Left ventricle myocardium superior (tissue), 1 donor: ENCODE measurements around the gene EML6. TPM values are rescaled to one million over a fixed set of nuclear protein-coding genes. Genes with fewer than 3 reads are reported as not detected.
"Not testable (repeated sequence)": the region's sequence is repeated elsewhere in the genome, so short reads cannot be mapped to it uniquely, and the experiment has no call there.

Experiments
- ATAC-seq: fragments of 200-7000 bp; cut with Tn5 transposase; one replicate; pipeline ENCODE4 v1.9.1; 2020; ENCODE audit warnings: mild to moderate bottlenecking, moderate library complexity
- DNase-seq: peaks from one replicate; pipeline ENCODE4 v3.0.0-alpha.2; 2020
- intact Hi-C: fragments of 100-400 bp; cut with micrococcal nuclease; formaldehyde crosslinking; loops from one replicate; pipeline ENCODE4 v1.11.0; 2022
- long read RNA-seq: library from polyadenylated mRNA; unstranded; transcript quantifications from one replicate; pipeline ENCODE4 v2.0.0, GENCODE V29; 2021
- total RNA-seq: library from RNA; stranded (reverse); fragmentation: NEBNext Ultra II Directional; extraction: Animal tissue kit (Norgen Biotek cat#: 25700); gene quantifications from one replicate; pipeline ENCODE4 v1.2.1, GENCODE V29; 2021
- donor health status: DM: no; HTN: yes; CAD: no; lungs with severe emphysema.

Gene EML6
- 0.59 TPM for total RNA-seq
- long read RNA-seq: 0 reads

DNA sequence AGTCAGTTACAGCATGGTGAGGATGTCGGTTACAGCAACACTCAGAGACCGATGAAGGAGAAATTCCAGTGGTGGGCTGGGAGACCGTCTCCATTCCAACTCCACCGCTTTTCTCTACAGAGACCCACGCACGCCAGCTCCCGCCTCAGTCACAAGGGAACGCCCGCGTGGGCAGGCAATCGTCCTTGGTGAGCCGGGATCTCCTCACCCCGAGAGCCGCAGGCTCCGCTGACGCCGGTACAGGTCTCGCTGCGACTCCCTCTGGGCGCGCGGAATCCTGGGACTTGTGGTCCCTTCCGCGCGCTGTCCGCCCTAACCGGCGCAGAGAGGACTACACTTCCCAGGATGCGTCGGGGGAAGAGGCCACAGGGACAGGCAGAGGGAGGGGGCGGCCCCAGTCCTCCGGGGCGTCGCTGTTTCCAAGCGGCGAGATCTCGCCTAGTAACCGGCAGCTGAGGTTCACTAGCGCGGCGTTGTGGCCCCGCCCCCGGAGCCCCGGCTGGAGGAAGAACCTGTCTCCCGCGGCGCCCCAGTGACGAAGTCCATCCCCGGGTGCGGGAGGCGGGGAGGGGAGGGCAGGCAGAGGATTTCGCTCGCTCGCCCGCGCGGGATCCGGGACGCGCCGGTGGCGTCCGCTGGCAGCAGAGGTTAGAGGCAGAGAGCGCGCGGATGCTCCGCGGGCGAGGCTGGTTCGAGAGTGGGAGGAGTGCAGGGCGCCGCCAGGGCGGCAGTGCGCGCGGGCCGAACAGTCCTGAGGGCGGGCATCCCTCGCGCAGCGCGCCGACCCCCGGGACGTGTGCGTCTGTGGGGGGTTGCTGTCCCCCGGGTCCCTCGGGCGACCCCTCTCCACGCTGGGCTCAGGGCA, at the start of gene EML6:
EML6 (plus strand) TSS at position 532 of the 865 bp plus-strand sequence. CDS start 1,400 bp downstream, outside the sequence.
- intact Hi-C loops: no loop called here
- peak; percentile 99 for ATAC-seq

DNA sequence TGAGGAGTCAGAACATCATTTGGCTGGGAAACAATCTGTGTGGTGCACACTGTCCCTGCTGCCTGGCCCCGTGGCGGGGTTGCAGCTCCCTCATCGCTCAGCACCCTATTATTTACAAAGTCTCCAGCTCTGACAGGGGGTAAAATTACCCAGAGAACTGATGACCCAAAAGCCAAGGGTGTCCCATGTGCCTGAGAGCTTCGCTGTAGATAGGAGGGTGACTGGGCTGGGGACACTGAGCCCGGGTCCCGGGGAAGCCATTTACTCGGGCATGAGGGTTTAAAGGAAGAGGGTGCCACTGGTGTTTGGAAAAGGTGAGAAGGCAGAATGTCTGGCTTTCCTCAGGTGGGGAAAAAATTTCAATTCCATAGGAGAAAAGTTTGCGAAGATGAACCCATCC, 48.2 kb upstream of the EML6 start:
- no peak for DNase-seq
- intact Hi-C loops: no loop called here
- no peak for ATAC-seq

More for the DNA sequence above, at the start of gene EML6:
- peak; percentile 98 for DNase-seq

DNA sequence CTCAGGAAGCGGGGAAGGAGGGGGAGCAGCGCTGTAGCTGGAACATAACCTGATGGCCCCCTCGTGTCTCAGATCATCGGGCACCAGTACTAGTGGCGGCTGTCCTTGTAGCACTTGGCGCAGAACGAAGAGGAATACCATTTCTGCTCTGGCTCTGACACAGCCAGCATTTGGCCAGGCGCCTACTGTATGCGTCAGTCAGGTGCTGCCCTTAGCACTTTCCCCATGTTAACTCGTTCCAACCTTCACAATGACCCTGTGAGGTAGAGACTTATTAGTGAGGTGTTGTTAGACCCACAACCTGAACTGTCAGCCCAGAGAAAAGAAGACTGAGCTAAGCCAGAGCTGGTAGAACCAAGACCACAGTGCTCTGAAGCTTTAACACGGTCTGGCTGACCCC, 47.7 kb upstream of the EML6 start:
- ATAC-seq (peak; percentile 65), DNase-seq (peak; percentile 83)
- intact Hi-C loops: no loop called here

DNA sequence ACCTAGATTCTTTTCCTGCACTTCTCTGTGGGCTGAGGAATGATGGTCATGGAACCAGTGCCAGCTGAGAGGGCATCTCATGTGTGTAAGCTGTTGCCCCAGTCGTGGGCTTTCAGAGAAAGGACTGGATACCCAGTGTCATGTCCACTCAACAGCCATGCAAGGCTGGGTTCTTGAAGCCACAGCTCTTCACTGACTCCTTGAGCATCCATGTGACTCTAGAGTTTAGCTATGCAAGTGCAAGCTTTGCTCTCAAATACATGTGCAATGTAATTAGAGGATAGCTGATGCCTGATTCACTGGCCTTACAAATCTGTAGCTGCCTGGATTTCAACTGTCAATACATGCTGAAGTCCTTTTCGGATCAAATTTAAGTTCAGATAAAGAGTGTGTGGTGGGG, 46.8 kb upstream of the EML6 start:
- intact Hi-C loops: no loop called here
- no peak for DNase-seq
- no peak for ATAC-seq

DNA sequence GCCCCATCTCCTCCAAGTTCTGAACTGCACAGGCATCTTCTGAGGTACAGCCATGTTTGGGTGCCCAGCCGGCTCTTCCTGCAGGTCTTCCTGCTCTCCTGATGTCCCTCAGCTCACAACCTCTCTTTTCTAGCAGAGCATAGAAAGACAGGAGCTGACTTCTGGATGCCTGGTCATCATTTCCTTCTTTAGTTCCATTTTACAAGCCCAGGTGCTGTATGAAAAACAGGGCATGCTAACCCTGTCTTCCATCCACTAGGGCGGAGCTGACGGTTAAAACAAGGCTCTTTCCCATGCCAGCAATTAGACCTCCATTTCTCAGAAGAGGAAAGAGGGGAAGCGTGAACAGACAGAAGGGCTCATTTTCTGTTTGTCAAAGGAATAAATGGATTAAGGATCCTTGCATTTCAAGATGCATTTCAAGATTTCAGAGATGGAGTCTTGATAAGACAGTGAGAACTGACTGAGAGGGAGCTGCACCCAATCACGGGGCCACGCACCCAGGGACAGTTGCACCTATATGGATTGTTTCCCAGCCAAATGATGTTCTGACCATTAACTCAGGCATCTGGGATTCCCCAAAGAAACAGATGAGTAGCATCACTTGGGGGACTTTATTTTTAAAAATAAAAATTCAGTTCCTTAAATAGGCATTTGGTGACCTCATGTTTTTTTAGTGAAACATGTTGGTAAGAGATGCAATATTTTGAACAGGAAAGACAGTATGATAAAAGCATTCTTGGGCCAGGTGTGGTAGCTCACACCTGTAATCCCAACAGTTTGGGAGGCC, 45.8 kb upstream of the EML6 start:
- ATAC-seq (no peak), DNase-seq (no peak)
- intact Hi-C loops: no loop called here

DNA sequence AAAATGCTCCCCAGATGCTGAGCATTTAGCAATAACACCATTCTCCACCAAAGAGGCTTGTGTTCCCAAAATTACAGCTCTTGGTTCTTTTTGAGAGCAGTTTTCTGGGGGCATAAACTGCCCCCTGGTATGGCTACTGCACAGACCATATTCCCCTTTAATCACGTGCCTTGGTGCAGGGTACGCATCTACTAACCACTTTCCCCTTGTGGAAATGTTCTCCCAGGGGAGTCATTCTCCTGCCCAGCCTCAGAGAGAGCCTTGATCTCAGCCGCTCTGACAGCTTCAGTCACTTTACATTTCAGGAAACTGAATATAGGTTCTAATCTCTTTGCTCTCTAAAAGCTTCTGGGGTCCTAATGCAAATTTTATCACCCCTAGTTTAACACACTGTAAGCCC, 44.7 kb upstream of the EML6 start:
- intact Hi-C loops: no loop called here
- ATAC-seq (no peak), DNase-seq (no peak)

DNA sequence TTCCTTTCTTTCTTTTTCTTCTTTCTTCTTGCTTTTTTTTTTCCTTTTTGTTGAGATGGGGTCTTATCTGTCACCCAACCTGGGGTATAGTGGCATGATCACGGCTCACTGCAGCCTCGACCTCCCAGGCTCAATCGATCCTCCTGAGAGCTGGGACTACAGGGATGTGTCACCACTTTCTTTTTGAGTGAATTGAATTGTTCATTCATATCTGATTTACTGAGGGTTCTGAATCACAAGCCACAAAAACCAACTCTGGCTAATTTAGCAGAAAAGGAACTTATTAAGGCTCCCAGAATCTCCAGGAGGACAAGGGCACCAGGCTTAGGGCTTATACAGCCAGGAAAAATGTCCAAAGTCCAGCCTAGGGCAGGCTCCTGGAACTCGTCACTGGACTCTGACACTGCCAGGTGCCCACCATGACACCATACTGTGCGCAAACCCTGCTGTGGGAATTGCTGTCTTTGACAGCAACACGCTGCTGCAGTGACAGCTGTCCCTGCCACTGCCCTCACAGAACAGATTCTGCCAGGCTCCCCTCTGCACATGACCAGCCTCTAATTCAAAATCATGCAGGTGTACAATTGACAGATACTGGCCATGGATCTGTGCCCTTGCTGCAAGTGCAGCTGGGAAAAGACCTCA, 42.9 kb upstream of the EML6 start:
- DNase-seq: no peak
- ATAC-seq: peak; percentile 79

DNA sequence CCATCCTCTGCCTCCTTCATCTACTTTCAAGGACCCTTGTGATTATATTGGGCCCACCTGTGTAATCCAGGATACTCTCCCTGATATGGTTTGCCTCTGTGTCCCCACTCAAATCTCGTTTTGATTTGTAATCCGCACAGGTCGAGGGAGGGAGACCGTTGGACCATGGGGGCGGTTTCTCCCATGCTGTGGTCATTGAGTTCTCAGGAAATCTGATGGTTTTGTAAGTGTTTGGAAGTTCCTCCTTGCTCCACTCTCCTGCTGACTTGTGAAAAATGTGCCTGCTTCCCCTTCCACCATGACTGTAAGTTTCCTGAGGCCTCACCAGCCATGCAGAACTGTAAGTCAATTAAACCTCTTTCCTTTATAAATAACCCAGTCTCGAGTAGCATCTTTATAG, 42.0 kb upstream of the EML6 start:
- ATAC-seq: no peak
- DNase-seq: no peak
- intact Hi-C loops: no loop called here

More for the DNA sequence above, 42.9 kb upstream of the EML6 start:
- intact Hi-C loops: no loop called here

DNA sequence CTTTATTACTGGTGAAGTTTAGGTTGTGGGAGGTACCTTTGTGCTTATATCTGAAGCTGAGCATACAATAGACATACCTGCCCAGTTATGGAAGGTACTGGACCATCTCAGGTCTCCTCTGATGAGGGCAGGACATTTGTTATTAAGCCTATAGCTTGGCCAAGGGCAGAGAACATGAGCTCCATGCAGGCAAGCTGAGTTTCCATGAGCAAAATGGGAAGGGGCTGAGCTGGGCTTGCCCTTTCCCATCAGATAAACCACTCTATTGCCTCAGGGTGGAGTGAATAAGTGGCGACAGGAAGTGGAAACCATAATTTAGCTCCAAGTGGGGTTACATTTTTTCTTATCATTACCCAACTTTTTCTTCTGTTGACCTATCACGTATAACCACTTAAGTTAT, 39.9 kb upstream of the EML6 start:
- no peak for ATAC-seq
- intact Hi-C loops: no loop called here
- DNase-seq: no peak

DNA sequence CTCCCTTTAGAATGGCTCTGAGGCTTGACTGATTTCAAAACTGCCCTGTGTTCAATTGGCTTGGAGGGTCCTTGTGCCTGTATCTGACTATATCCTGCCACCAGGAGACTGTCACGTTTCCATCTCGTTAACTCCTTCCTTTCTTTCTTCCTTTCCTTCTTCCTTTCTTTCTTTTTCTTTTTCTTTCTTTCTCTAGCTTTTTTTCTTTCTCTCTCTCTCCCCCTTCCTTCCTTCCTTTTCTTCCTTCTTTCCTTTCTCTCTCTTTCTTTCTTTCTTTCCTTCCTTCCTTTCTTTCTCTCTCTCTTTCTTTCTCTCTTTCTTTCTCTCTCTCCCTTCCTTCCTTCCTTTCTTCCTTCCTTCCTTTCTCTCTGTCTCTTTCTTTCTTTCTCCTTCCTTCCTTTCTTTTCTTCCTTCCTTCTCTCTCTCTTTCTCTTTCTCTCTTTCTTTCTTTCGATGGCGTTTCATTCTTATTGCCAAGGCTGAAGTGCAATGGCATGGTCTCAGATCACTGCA, 38.1 kb upstream of the EML6 start:
- no peak for ATAC-seq
- DNase-seq: no peak
- intact Hi-C loops: no loop called here

DNA sequence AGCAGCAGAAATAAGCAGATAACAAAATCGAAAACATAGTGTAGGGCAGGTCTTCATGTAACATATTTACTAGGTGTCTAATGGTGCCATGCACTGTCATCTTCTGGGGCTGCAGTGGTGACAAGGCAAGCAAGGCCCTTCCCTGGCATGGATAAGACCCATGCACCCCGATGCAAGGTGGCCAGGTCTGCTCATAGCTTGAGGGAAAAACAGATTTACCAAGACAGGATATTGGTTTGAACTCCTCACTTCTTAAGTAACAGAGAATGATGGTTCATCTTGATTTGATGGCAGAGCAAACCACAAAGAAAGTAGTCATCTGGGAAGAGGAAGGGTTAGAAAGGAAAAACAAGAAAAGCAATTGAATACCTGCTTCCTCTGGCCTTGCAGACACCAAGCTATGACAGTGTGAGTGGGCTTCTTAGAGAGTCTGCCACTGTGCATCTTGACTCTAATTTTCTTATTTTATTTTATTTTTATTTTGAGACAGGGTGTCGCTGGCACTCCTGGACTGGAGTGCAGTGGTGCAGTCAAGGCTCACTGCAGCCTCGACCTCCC, 35.8 kb upstream of the EML6 start:
- intact Hi-C loops: no loop called here
- DNase-seq (no peak), ATAC-seq (no peak)

DNA sequence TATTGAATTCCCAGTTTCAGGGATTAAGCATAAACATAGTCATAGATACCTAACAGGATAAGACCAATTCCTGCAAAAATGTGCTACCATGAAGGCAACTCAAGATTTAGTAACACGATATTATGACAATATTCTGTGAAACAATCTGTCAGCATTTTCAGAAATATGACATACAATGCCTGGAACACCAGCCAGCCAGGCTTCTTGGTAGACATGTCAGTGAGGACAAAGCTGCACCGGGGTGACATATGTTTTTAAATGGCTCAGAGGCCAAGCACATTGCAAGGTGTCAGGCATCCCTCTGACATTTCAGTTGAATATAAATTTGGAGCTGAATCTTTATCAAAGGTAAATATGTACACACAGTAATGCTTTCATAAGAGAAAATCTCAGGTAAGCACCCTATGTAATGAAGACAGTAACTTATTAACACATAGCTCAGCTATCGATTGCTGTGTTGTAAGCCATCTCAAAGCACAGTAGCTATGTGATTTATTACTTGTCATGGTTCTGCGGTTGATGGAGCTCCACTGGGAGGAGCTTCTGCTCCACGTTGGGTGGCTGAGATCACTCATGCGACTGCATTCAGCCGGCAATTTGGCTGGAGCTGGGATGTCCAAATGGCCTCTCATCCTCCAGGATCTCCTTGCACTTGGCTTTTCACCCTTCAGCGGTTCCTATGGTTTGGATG, 31.9 kb upstream of the EML6 start:
- no peak for ATAC-seq
- intact Hi-C loops: no loop called here
- no peak for DNase-seq

DNA sequence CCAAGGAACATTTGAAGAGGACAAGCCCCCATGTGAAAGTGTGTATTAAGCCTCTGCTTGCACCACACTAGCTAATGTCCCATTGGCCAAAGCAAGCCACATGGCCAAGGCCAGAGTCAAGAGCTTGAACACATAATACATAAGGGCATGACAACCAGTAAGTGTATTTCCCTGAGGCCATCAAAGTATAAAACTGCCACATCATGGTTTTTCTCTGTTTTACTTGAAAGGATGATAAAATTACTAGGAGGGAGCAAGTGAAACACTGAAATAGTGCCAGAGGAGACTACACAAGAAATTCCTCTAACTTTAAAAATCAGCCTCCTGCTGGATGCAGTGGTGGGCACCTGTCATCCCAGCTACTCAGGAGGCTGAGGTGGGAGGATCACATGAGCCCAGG, 30.9 kb upstream of the EML6 start:
- intact Hi-C loops: no loop called here
- no peak for DNase-seq
- no peak for ATAC-seq

DNA sequence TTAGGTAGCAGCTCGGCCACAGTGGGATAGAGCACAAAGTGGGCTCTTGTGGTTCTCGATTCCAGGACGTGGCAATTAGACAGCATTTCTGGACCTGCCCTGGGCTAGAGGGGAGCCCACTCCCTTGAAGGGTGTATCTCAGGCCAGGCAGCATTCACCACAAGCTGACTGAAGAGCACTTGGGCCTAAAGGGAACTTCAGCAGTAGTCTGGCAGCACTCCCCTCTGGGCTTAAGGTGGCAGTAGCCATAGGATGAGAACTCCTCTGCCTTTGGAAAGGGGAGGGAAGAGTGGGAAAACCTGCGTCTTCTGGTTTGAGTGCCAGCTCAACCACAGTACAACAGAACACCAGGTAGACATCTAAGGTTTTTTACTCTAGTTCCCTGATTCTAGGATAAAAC, 28.1 kb upstream of the EML6 start:
- DNase-seq (no peak), ATAC-seq (no peak)
- intact Hi-C loops: no loop called here

DNA sequence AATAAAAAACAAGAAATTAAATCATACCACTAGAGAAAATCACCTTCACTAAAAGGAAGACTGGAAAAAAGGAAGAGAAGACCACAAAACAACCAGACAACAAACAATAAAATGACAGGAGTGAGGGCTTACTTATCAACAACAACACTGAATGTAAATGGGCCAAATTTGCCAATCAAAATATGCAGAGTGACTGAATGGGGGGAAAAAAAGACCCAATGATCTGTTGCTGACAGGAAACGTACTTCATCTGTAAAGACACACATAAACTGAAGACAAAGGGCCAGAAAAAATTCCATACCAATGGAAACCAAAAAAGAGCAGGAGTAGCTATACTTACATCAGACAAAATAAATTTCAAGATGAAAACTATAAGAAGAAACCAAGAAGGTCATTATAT, 25.5 kb upstream of the EML6 start:
- intact Hi-C loops: no loop called here
- no peak for ATAC-seq
- no peak for DNase-seq

DNA sequence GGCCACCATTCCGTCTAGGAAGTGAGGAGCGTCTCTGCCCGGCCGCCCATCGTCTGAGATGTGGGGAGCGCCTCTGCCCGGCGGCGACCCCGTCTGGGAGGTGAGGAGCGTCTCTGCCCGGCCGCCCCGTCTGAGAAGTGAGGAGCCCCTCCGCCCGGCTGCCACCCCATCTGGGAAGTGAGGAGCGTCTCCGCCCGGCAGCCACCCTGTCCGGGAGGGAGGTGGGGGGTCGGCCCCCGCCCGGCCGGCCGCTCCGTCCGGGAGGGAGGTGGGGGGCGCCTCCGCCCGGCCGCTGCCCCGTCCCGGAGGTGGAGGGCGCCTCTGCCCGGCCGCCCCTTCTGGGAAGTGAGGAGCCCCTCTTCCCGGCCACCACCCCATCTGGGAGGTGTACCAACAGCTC, 24.5 kb upstream of the EML6 start:
- intact Hi-C loops, ATAC-seq, DNase-seq: not testable (repeated sequence)

DNA sequence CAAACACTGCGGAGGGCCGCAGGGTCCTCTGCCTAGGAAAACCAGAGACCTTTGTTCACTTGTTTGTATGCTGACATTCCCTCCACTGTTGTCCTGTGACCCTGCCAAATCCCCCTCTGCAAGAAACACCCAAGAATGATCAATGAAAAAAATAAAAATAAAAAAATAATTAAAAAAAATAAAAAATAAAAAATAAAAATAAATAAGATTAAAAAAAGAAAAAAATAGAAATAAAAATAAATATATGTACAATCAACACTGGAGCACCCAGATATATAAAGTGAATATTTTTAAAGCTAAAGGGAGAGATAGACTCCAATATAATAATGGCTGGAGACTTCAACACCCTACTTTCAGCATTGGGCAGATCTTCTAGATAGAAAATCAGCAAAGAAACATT, 23.8 kb upstream of the EML6 start:
- intact Hi-C loops: loop anchor here (10.0 kb wide), 2 partner anchors 525 to 585 kb away; partner anchors contain the start of gene ACYP2
- DNase-seq: no peak
- no peak for ATAC-seq

DNA sequence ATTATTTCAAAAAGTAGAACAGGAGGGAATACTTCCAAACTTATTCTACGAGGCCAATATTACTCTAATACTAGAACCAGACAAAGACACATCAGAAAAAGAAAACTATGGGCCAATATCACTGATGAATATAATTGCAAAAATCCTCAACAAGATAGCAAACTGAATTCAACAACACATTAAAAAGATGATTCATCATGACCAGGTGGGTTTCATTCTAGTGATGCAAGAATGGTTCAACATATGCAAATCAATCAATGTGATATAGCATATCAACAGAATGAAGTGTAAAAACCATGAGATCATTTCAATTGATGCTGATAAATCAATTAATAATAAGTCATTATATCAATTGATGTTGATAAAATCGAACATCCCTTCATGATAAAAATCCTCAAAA, 22.4 kb upstream of the EML6 start:
- DNase-seq: no peak

DNA sequence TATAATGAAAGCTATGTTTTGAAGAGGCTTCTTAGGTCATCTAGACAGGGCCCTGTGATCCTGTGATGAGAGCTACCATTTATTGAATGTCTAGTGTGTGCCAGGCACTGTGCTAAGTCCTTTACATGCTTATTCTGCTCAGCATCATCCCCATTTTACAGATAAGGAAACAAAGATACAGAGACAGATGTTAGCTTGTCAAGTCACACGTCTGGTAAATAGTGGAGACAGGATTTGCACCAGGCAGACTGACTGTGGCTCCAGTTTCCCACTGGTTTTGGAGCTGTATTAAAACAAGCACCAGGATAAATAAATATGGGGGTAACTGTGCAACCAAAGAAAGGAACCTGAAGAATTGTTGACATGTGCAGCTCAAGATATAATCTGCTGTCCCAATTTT, 19.2 kb upstream of the EML6 start:
- intact Hi-C loops: loop anchor here (10.0 kb wide), 2 partner anchors 529 to 589 kb away; partner anchors contain the start of gene ACYP2
- no peak for ATAC-seq
- no peak for DNase-seq

More for the DNA sequence above, 22.4 kb upstream of the EML6 start:
- no peak for ATAC-seq
- intact Hi-C loops: loop anchor here (10.0 kb wide), 2 partner anchors 526 to 586 kb away; partner anchors contain the start of gene ACYP2
